ENCODE data around the gene ITFG2. TPM values are rescaled to one million over a fixed set of nuclear protein-coding genes. Genes with fewer than 3 reads are reported as not detected.

The ITFG2 gene
- total RNA-seq, 1 experiment from 2014 or later, result 19.7 TPM

Other genes with a start within 250 kb of the ITFG2 start
- gene FKBP4, start 17.7 kb upstream of the ITFG2 start, total RNA-seq (2014; rRNA removed; shearing (Covaris generic)), result 81.8 and 91.1 TPM in 2 replicates
- gene NRIP2, start 22.4 kb downstream of the ITFG2 start, total RNA-seq (2014; rRNA removed; shearing (Covaris generic)), result 0.32 TPM in 1 of 2 replicates, not detected in the other
- gene TEX52, start 44.4 kb downstream of the ITFG2 start, total RNA-seq (2014; rRNA removed; shearing (Covaris generic)), result not detected in 2 replicates
- gene FOXM1, start 64.5 kb downstream of the ITFG2 start, total RNA-seq (2014; rRNA removed; shearing (Covaris generic)), result 55.9 and 66.4 TPM in 2 replicates
- gene RHNO1, start 64.6 kb downstream of the ITFG2 start, total RNA-seq (2014; rRNA removed; shearing (Covaris generic)), result 48.1 and 58.1 TPM in 2 replicates
- gene TULP3, start 78.2 kb downstream of the ITFG2 start, total RNA-seq (2014; rRNA removed; shearing (Covaris generic)), result 26.8 and 39.7 TPM in 2 replicates
- gene TEAD4, start 146.7 kb downstream of the ITFG2 start, total RNA-seq (2014; rRNA removed; shearing (Covaris generic)), result 36.6 and 51.2 TPM in 2 replicates